ENCODE measurements around the gene AQP11. TPM values are rescaled to one million over a fixed set of nuclear protein-coding genes. Genes with fewer than 3 reads are reported as not detected.

Gene AQP11
- 0.30 and 0.32 TPM in 2 replicates for total RNA-seq

GRCh38 chr11:77589521-77590193 lies at the start of gene AQP11:
TSS of gene AQP11 (plus strand) at chr11:77589953. CDS start at chr11:77589993, 40 bp downstream.

GRCh38 chr11:77637345-77638165 lies 47.8 kb downstream of the AQP11 start, which contains the start of gene CLNS1A:
TSS of gene CLNS1A (minus strand) at chr11:77637794. CDS start at chr11:77637714, 80 bp downstream.

Other genes with a start within 250 kb of the AQP11 start
- gene PAK1, start 115.9 kb upstream of the AQP11 start, total RNA-seq, result 3.9 and 5.0 TPM in 2 replicates
- gene CLNS1A, start 47.8 kb downstream of the AQP11 start, total RNA-seq, result 136 and 163 TPM in 2 replicates
- 34.4 and 52.0 TPM in 2 replicates for gene RSF1, start 230.8 kb downstream of the AQP11 start, total RNA-seq
- gene AAMDC, start 231.2 kb downstream of the AQP11 start, total RNA-seq, result 52.3 and 80.1 TPM in 2 replicates

Measured in epithelial cell of umbilical artery (primary cell).